ENCODE measurements around the gene ELAVL1. TPM values are rescaled to one million over a fixed set of nuclear protein-coding genes. Genes with fewer than 3 reads are reported as not detected.
A peak's percentile ranks its signal among the peaks of the same experiment; 100 is the strongest.
"Not testable (repeated sequence)": the region's sequence is repeated elsewhere in the genome, so short reads cannot be mapped to it uniquely, and the experiment has no call there.

Gene ELAVL1
- total and polyA plus RNA-seq, 3 donors from 2014 or later: 75.7 to 128 (median 84.8) TPM

- Histone ChIP-seq H3K27me3 (no peaks in the 10 kb centered on the region), H3K27ac (peak overlapping the region; percentile 80 to 92), H3K4me1 (peaks cover 41% of the 10 kb centered on the region), H3K36me3 (ENCODE audit: low read depth, missing control alignments) (no peaks in the 10 kb centered on the region), H3K9me3 (no peaks in the 10 kb centered on the region), H3K4me3 (peak overlapping the region; percentile 68 to 79)
- WGBS, 2 donors: 2% methylated on average over 49 to 60 of the region's 62 CpGs
- intact Hi-C loops (cut with DNase I; ENCODE audit: low total_unique reads): no loop called here
- DNase-seq: peak; percentile 100
- TF ChIP-seq CTCF (IDR thresholded peaks at IDR 0.05): no peak
- no peak for TF ChIP-seq POLR2A (IDR thresholded peaks at IDR 0.05)
These were observed 84.7 kb downstream of the ELAVL1 start for GRCh38 chr19:7920519-7921301.

GRCh38 chr19:7919610-7920518, 85.6 kb downstream of the ELAVL1 start, which contains the start of gene SNAPC2:
SNAPC2 (plus strand) TSS chr19:7920338; CDS start chr19:7920367, 29 bp downstream.
- Histone ChIP-seq H3K4me1 (peaks cover 41% of the 10 kb centered on the region), H3K4me3 (peak within 1 kb of the TSS; percentile 68 to 79), H3K9me3 (no peaks in the 10 kb centered on the region), H3K27ac (peak within 1 kb of the TSS; percentile 80 to 92), H3K27me3 (no peaks in the 10 kb centered on the region), H3K36me3 (ENCODE audit: low read depth, missing control alignments) (no peaks in the 10 kb centered on the region)
- peak; percentile 95 for DNase-seq
- intact Hi-C loops (cut with DNase I; ENCODE audit: low total_unique reads): no loop called here
- 9 to 14% methylated on average over 30 to 60 of the region's 62 CpGs for WGBS, 2 donors
- no peak for TF ChIP-seq CTCF (IDR thresholded peaks at IDR 0.05)
- TF ChIP-seq POLR2A (IDR thresholded peaks at IDR 0.05): no peak

GRCh38 chr19:7918615-7919421, 86.6 kb downstream of the ELAVL1 start:
- Histone ChIP-seq H3K27ac (no peak overlapping the region), H3K9me3 (no peaks in the 10 kb centered on the region), H3K27me3 (no peaks in the 10 kb centered on the region), H3K36me3 (ENCODE audit: low read depth, missing control alignments) (no peaks in the 10 kb centered on the region), H3K4me1 (peaks cover 32% of the 10 kb centered on the region), H3K4me3 (no peak overlapping the region)
- 41 to 62% methylated on average over 27 to 42 of the region's 42 CpGs for WGBS, 2 donors
- no peak for DNase-seq
- intact Hi-C loops (cut with DNase I; ENCODE audit: low total_unique reads): no loop called here
- TF ChIP-seq POLR2A (IDR thresholded peaks at IDR 0.05): no peak
- no peak for TF ChIP-seq CTCF (IDR thresholded peaks at IDR 0.05)

GRCh38 chr19:7918062-7918614, 87.3 kb downstream of the ELAVL1 start:
- H3K27ac ChIP-seq; intact Hi-C loops (cut with DNase I; ENCODE audit: low total_unique reads); H3K27me3 ChIP-seq; H3K9me3 ChIP-seq; H3K36me3 ChIP-seq (ENCODE audit: low read depth, missing control alignments); DNase-seq: not testable (repeated sequence)
- peak overlapping the region in 1 of 2 donors; percentile 20 for H3K4me3 ChIP-seq
- WGBS, 2 donors: 29 to 46% methylated on average over 28 to 29 of the region's 29 CpGs
- peaks cover 27% of the 10 kb centered on the region for H3K4me1 ChIP-seq

All from testis (tissue), 3 donors.